Measurements from ENCODE around the gene EIF1. TPM values are rescaled to one million over a fixed set of nuclear protein-coding genes. Genes with fewer than 3 reads are reported as not detected.

EIF1 gene
- polyA plus RNA-seq, 1 donor (not counting 4 experiments of a cell fraction or from before 2014, with no cell fraction given), result 308 TPM

DNA sequence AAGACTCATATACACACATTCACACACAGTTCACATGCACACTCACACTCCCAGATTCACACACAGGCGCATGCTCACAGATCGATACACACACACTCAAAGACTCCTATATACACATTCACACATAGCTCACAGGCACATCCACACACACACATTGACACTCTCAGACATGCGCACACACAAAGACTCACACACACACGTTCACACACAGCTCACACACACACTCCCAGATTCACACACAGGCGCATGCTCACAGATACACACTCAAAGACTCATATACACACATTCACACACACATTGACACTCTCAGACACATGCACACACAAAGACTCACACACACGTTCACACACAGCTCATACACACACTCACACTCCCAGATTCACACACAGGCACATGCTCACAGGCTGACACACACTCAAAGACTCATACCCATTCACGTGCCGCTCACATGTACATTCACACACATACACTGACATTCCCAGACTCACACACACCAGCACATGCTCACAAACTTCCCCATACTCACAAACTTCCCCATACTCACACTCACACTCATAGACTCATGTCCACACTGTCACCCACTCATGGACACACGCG, 38.7 kb upstream of the EIF1 start:
- FAIRE-seq (no peak), DNase-seq (ENCODE audit: low read depth, low spot score) (no peak)
- Histone ChIP-seq H3K4me1 (ENCODE audit: control insufficient read depth, extremely low read depth, insufficient read depth, low read length) (peaks cover 81% of the 10 kb centered on the region), H3K9me3 (ENCODE audit: control insufficient read depth, low read depth, low read length) (no peaks in the 10 kb centered on the region), H2AFZ (ENCODE audit: control insufficient read depth, low read length) (no peak overlapping the region), H3K9ac (ENCODE audit: control insufficient read depth, extremely low read depth, insufficient read depth, low read length) (peak overlapping the region; percentile 92), H3K36me3 (ENCODE audit: control insufficient read depth in 2 of 2, extremely low read depth in 1 of 2, insufficient read depth in 2 of 2, low read length in 2 of 2) (no peaks in the 10 kb centered on the region), H3K4me2 (ENCODE audit: control insufficient read depth, extremely low read depth, insufficient read depth, low read depth, low read length) (no peak overlapping the region), H3K4me3 (ENCODE audit: control insufficient read depth in 2 of 3, extremely low read depth in 1 of 3, insufficient read depth in 2 of 3, low read depth in 1 of 3, low read length in 3 of 3) (no peak overlapping the region), H3K9me1 (ENCODE audit: control insufficient read depth, extremely low read depth, insufficient read depth, low read length) (no peaks in the 10 kb centered on the region), H4K20me1 (ENCODE audit: control insufficient read depth, extremely low read depth, insufficient read depth, low read length) (no peaks in the 10 kb centered on the region), H3K27ac (ENCODE audit: control insufficient read depth, insufficient read depth, low read length) (peak overlapping the region; percentile 100), H3K79me2 (ENCODE audit: control insufficient read depth, insufficient read depth, low read length) (peaks cover 3% of the 10 kb centered on the region), H3K27me3 (ENCODE audit: control insufficient read depth, extremely low read depth, insufficient read depth, low read length) (no peaks in the 10 kb centered on the region)
- dilution Hi-C loops (cut with MboI; ENCODE audit: extremely low pct_ligation_motif_present, low sequenced_read_pairs), result no loop called here
- TF ChIP-seq, protein P1, sequence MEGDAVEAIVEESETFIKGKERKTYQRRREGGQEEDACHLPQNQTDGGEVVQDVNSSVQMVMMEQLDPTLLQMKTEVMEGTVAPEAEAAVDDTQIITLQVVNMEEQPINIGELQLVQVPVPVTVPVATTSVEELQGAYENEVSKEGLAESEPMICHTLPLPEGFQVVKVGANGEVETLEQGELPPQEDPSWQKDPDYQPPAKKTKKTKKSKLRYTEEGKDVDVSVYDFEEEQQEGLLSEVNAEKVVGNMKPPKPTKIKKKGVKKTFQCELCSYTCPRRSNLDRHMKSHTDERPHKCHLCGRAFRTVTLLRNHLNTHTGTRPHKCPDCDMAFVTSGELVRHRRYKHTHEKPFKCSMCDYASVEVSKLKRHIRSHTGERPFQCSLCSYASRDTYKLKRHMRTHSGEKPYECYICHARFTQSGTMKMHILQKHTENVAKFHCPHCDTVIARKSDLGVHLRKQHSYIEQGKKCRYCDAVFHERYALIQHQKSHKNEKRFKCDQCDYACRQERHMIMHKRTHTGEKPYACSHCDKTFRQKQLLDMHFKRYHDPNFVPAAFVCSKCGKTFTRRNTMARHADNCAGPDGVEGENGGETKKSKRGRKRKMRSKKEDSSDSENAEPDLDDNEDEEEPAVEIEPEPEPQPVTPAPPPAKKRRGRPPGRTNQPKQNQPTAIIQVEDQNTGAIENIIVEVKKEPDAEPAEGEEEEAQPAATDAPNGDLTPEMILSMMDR (optimal IDR thresholded peaks at IDR 0.05 in 1 of 3, IDR thresholded peaks at IDR 0.05 in 1 of 3, conservative IDR thresholded peaks at IDR 0.05 in 1 of 3; ENCODE audit: extremely low read depth in 1 of 3, insufficient read depth in 2 of 3, low read length in 3 of 3), result no peak
- no peak for TF ChIP-seq EZH2 (IDR thresholded peaks at IDR 0.05; ENCODE audit: low read length)

DNA sequence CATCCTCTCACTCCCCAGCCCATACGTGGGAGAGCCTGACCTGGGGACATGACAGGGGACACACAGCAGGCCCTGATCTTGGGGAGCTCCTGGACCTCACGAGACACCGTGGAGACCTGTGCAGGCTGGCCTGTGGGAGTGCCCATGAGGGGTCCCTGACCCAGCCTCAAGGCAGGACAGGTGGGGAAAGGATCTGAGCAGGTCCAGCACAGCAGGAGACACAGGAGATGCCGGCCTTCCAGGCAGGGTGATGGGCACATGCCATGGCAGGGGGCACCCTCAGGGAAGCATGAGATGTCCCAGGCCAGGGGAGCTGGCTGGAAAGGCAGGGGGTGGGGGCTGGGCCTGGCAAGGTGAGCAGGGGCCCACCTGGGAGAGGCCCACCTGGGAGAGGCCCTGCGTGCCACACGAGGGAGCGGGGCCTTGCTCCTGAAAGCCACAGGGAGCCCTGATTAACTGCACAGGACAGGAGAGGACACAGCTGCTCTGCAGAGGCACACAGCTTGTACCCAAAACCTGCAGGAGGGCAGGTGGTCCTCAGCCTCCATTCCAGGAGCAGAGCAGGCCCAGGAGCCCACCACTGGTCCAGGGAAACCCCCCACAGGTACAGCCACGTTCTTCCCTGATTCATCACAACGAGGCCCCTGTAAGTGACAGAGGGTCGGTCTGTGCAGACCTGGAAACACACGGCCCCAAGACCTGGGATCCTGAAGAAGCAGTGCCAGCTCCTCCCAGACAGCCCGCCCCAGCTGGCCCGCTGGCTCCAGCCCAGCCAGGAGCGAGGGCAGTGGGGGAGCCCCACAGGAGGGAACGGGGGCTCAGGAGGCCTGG, 37.7 kb upstream of the EIF1 start:
- H3K9me3 ChIP-seq (ENCODE audit: control insufficient read depth, low read depth, low read length), result no peaks in the 10 kb centered on the region
- H3K4me1 ChIP-seq (ENCODE audit: control insufficient read depth, extremely low read depth, insufficient read depth, low read length), result peaks cover 80% of the 10 kb centered on the region
- no peaks in the 10 kb centered on the region for H3K27me3 ChIP-seq (ENCODE audit: control insufficient read depth, extremely low read depth, insufficient read depth, low read length)
- TF ChIP-seq, protein P1 (optimal IDR thresholded peaks at IDR 0.05 in 1 of 3, IDR thresholded peaks at IDR 0.05 in 1 of 3, conservative IDR thresholded peaks at IDR 0.05 in 1 of 3; ENCODE audit: extremely low read depth in 1 of 3, insufficient read depth in 2 of 3, low read length in 3 of 3), result no peak
- no peak for TF ChIP-seq EZH2 (IDR thresholded peaks at IDR 0.05; ENCODE audit: low read length)
- H4K20me1 ChIP-seq (ENCODE audit: control insufficient read depth, extremely low read depth, insufficient read depth, low read length), result no peaks in the 10 kb centered on the region
- H3K27ac ChIP-seq (ENCODE audit: control insufficient read depth, insufficient read depth, low read length), result peak overlapping the region; percentile 100
- no peaks in the 10 kb centered on the region for H3K9me1 ChIP-seq (ENCODE audit: control insufficient read depth, extremely low read depth, insufficient read depth, low read length)
- peak overlapping the region; percentile 92 for H3K9ac ChIP-seq (ENCODE audit: control insufficient read depth, extremely low read depth, insufficient read depth, low read length)
- H3K79me2 ChIP-seq (ENCODE audit: control insufficient read depth, insufficient read depth, low read length), result peaks cover 3% of the 10 kb centered on the region
- no peak overlapping the region for H3K4me3 ChIP-seq (ENCODE audit: control insufficient read depth in 2 of 3, extremely low read depth in 1 of 3, insufficient read depth in 2 of 3, low read depth in 1 of 3, low read length in 3 of 3)
- dilution Hi-C loops (cut with MboI; ENCODE audit: extremely low pct_ligation_motif_present, low sequenced_read_pairs), result no loop called here
- no peaks in the 10 kb centered on the region for H3K36me3 ChIP-seq (ENCODE audit: control insufficient read depth in 2 of 2, extremely low read depth in 1 of 2, insufficient read depth in 2 of 2, low read length in 2 of 2)
- no peak overlapping the region for H2AFZ ChIP-seq (ENCODE audit: control insufficient read depth, low read length)
- H3K4me2 ChIP-seq (ENCODE audit: control insufficient read depth, extremely low read depth, insufficient read depth, low read depth, low read length), result peak overlapping the region; percentile 58
- DNase-seq (ENCODE audit: low read depth, low spot score), result no peak
- no peak for FAIRE-seq
